ENCODE data around the gene SPTB.

The SPTB gene

GRCh38 chr14:64830961-64831360, 48.7 kb downstream of the SPTB start:
- TF ChIP-seq GATA1 (IDR thresholded peaks at IDR 0.05; ENCODE audit: low read depth, low read length) (no peak), POLR2A (IDR thresholded peaks at IDR 0.05; ENCODE audit: low read length) (no peak)
- no peak for DNase-seq

- TF ChIP-seq GATA1 (IDR thresholded peaks at IDR 0.05; ENCODE audit: low read depth, low read length) (no peak), POLR2A (IDR thresholded peaks at IDR 0.05; ENCODE audit: low read length) (no peak)
- DNase-seq: no peak
These were observed 51.6 kb downstream of the SPTB start for GRCh38 chr14:64828071-64828470.

- TF ChIP-seq GATA1 (IDR thresholded peaks at IDR 0.05; ENCODE audit: low read depth, low read length) (no peak), POLR2A (IDR thresholded peaks at IDR 0.05; ENCODE audit: low read length) (no peak)
- peak; percentile 26 to 53 for DNase-seq
These were observed 52.9 kb downstream of the SPTB start for GRCh38 chr14:64826845-64827244.

DNA sequence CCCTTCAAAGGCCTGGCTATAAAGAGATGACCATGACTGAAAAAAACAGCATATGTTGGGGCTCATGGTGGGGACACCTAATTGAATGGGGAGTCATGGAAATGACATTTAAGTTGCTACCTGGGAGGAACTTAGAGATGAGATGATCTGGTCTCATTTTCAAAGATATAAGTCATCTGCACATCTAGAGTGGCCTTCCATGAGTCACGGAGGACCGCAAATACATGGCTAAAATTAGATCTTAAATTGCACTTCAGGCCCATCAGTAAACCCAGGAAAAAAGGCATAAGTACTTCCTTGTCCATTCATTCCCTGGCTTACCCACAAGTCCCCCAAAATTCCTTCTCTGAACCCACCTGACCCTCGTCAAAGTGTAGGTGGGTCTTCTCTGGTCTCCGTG, 53.4 kb downstream of the SPTB start:
- DNase-seq: no peak
- no peak for TF ChIP-seq POLR2A (IDR thresholded peaks at IDR 0.05; ENCODE audit: low read length)

GRCh38 chr14:64825509-64825908, 54.2 kb downstream of the SPTB start:
- no peak for TF ChIP-seq POLR2A (IDR thresholded peaks at IDR 0.05; ENCODE audit: low read length)
- DNase-seq: peak in 1 of 2 experiments; percentile 30

- DNase-seq: no peak
- no peak for TF ChIP-seq GATA1 (IDR thresholded peaks at IDR 0.05; ENCODE audit: low read depth, low read length)
- no peak for TF ChIP-seq POLR2A (IDR thresholded peaks at IDR 0.05; ENCODE audit: low read length)
These were observed 54.7 kb downstream of the SPTB start for GRCh38 chr14:64825006-64825405.

- DNase-seq: peak; percentile 65 to 70
- TF ChIP-seq POLR2A (IDR thresholded peaks at IDR 0.05; ENCODE audit: low read length) (peak; percentile 45), GATA1 (IDR thresholded peaks at IDR 0.05; ENCODE audit: low read depth, low read length) (no peak)
These were observed 55.2 kb downstream of the SPTB start for GRCh38 chr14:64824471-64824870.

DNA sequence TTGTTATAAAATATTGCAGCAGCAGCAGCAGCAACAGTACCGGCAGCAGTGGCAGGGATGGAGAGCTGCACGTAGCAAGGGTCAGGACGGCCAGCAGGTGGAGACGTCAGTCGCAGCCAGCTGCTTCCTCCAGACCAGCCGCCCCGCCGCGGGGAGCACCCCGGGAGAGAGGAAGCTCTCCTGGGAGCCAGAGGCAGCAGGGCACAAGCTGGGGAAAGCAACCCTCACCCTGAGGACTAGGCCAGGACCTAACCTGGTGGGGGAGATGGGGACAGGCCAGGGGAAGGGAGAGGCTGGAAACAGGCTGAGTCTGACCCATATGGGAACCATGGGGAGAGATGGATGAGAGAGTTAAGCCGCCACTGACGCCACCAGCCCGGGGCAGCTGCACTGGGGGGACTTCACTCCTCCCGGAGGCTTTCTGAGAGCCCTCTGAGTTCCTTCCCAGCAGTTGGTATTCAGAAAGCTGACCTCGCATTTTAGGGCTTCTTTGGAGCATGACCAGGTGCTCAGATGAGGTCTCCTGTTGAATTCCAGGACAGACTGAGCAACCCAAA, 56.3 kb downstream of the SPTB start:
- DNase-seq: peak; percentile 81 to 88
- TF ChIP-seq GATA1 (IDR thresholded peaks at IDR 0.05; ENCODE audit: low read depth, low read length) (no peak), POLR2A (IDR thresholded peaks at IDR 0.05; ENCODE audit: low read length) (no peak)

GRCh38 chr14:64821651-64822050, 58.1 kb downstream of the SPTB start:
- TF ChIP-seq GATA1 (IDR thresholded peaks at IDR 0.05; ENCODE audit: low read depth, low read length): no peak
- no peak for TF ChIP-seq POLR2A (IDR thresholded peaks at IDR 0.05; ENCODE audit: low read length)
- no peak for DNase-seq

GRCh38 chr14:64818151-64818550, 61.6 kb downstream of the SPTB start:
- no peak for DNase-seq
- no peak for TF ChIP-seq GATA1 (IDR thresholded peaks at IDR 0.05; ENCODE audit: low read depth, low read length)
- no peak for TF ChIP-seq POLR2A (IDR thresholded peaks at IDR 0.05; ENCODE audit: low read length)

DNA sequence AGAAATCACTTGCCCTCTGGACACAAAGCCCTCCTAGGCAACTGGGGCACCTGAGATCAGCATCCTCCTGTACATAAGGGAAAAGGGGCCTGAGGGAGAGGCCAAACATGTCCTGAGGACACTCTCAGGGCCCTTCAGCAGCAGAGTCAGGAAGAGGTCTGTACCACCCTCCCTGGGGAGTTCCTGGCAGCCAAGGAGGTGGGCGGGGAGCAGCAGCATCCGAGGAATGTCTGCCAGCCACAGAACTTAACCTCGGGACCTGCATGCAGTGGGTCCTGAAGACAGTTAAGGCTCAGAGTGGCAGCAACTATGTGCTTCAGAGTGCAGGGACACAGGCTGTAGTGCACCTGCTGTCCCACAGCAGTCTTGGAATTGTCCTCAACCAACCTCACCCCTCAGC, 62.1 kb downstream of the SPTB start:
- no peak for DNase-seq
- no peak for TF ChIP-seq GATA1 (IDR thresholded peaks at IDR 0.05; ENCODE audit: low read depth, low read length)
- TF ChIP-seq POLR2A (IDR thresholded peaks at IDR 0.05; ENCODE audit: low read length): no peak

- no peak for DNase-seq
- TF ChIP-seq GATA1 (IDR thresholded peaks at IDR 0.05; ENCODE audit: low read depth, low read length) (no peak), POLR2A (IDR thresholded peaks at IDR 0.05; ENCODE audit: low read length) (no peak)
These were observed 63.4 kb downstream of the SPTB start for GRCh38 chr14:64816221-64816783.

- peak in 1 of 2 experiments; percentile 33 for DNase-seq
- TF ChIP-seq POLR2A (IDR thresholded peaks at IDR 0.05; ENCODE audit: low read length): no peak
- no peak for TF ChIP-seq GATA1 (IDR thresholded peaks at IDR 0.05; ENCODE audit: low read depth, low read length)
These were observed 64.5 kb downstream of the SPTB start for GRCh38 chr14:64815257-64815656.

DNA sequence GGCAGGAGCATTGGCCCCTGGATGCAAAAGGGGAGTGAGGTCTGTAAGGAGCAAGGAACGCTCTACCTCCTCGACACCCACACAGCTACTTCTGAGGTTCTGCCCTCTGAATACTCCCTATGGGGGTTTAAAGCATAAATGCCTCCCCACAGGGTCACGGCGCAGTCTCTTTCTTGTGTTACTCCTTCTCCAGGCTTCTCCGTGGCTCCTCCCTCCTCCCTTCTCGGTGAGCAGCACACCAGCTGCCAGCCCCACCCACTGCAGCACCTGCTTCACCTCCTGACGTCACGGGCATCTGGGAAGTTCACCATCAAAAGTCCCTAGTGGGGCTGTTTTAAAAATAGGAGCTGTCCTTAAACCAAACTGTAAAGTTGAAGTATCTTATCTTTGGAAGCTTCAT, 67.3 kb downstream of the SPTB start:
- no peak for TF ChIP-seq POLR2A (IDR thresholded peaks at IDR 0.05; ENCODE audit: low read length)
- no peak for TF ChIP-seq GATA1 (IDR thresholded peaks at IDR 0.05; ENCODE audit: low read depth, low read length)
- DNase-seq: peak; percentile 56 to 68

- DNase-seq: peak; percentile 43 to 44
- TF ChIP-seq POLR2A (IDR thresholded peaks at IDR 0.05; ENCODE audit: low read length) (no peak), GATA1 (IDR thresholded peaks at IDR 0.05; ENCODE audit: low read depth, low read length) (no peak)
These were observed 68.0 kb downstream of the SPTB start for GRCh38 chr14:64811676-64812075.
